Ovary (tissue), 3 donors: ENCODE measurements around the gene POLN.

Experiments used
- CTCF ChIP-seq, 3 donors: fragments of 450-650 bp in 2 of 3; fragments of 200-600 bp in 1 of 3; IDR thresholded peaks; one replicate each; pipeline versions ENCODE4 v1.5.1 to v1.8.0; 2016 to 2022; ENCODE audit warnings: antibody characterized with exemption in 3 of 3, mild to moderate bottlenecking in 1 of 3
- EP300 ChIP-seq: sonication (generic); formaldehyde crosslinking; IDR thresholded peaks from one replicate; pipeline ENCODE4 v1.6.1; 2017; ENCODE audit warnings: antibody characterized with exemption
- POLR2A ChIP-seq: fragments of 450-650 bp; IDR thresholded peaks from one replicate; pipeline ENCODE4 v1.6.1; 2017; ENCODE audit warnings: antibody characterized with exemption, mild to moderate bottlenecking, moderate library complexity
- donor health status: DM: no; HTN: no; CAD: no.

GRCh38 chr4:2220016-2220630 is 21.8 kb downstream of the POLN start:
- TF ChIP-seq CTCF (IDR thresholded peaks at IDR 0.05), result peak; percentile 61 to 87 (median 72)
- no peak for TF ChIP-seq EP300
- TF ChIP-seq POLR2A, result no peak
